Measurements from ENCODE around the gene ZNF366.

GRCh38 chr5:72478276-72478675 lies 28.9 kb downstream of the ZNF366 start:
- TF ChIP-seq PRDM10 (tag by site-specific recombination; IDR thresholded peaks at IDR 0.05) (no peak), REST (tag by site-specific recombination; IDR thresholded peaks at IDR 0.05) (no peak), CTCF (tag by site-specific recombination; IDR thresholded peaks at IDR 0.05) (no peak), ZNF785 (tag by site-specific recombination; IDR thresholded peaks at IDR 0.05) (no peak), ZNF311 (tag by site-specific recombination; IDR thresholded peaks at IDR 0.05; ENCODE audit: borderline replicate concordance) (no peak), ZNF23 (tag by site-specific recombination; IDR thresholded peaks at IDR 0.05; ENCODE audit: borderline replicate concordance) (no peak), ZNF362 (tag by site-specific recombination; IDR thresholded peaks at IDR 0.05) (no peak), ZNF623 (tag by site-specific recombination; IDR thresholded peaks at IDR 0.05) (no peak), BCL11A (tag by site-specific recombination; IDR thresholded peaks at IDR 0.05; ENCODE audit: low read depth) (no peak), KLF1 (tag by site-specific recombination; IDR thresholded peaks at IDR 0.05) (no peak), ZNF24 (tag by site-specific recombination; IDR thresholded peaks at IDR 0.05) (no peak), KLF10 (tag by site-specific recombination; IDR thresholded peaks at IDR 0.05) (no peak)
